CD14-positive monocyte (primary cell): ENCODE measurements around the gene DDAH1. TPM values are rescaled to one million over a fixed set of nuclear protein-coding genes. Genes with fewer than 3 reads are reported as not detected.

Experiments
- DNase-seq, 3 donors: peaks; one replicate each; pipeline ENCODE4 v3.0.0-alpha.2; 2011 to 2022
- H2AFZ ChIP-seq: 2 replicates; pipeline ENCODE4 v1.6.0; 2012; ENCODE audit warnings: mild to moderate bottlenecking, low read depth, low read length, inconsistent platforms; ENCODE audit not compliant: insufficient read depth, poor library complexity, severe bottlenecking
- H3K27ac ChIP-seq, 2 donors: 1 replicate in 1 of 2; 2 replicates in 1 of 2; pipeline ENCODE4 v1.5.1; 2012 to 2013; ENCODE audit warnings: low read length in 2 of 2, control low read depth in 1 of 2, inconsistent platforms in 1 of 2, low read depth in 1 of 2, mild to moderate bottlenecking in 1 of 2
- H3K27me3 ChIP-seq, 2 donors: one replicate each; pipeline versions ENCODE4 v1.6.0 to v1.6.1; 2011 to 2013; ENCODE audit warnings: low read length in 2 of 2; ENCODE audit not compliant: control insufficient read depth in 2 of 2, insufficient read depth in 2 of 2
- H3K36me3 ChIP-seq, 2 donors: replicated peaks in 1 of 2; 1 replicate in 1 of 2; 2 replicates in 1 of 2; pipeline versions ENCODE4 v1.5.1 to v1.6.1; 2012 to 2013; ENCODE audit warnings: low read length in 2 of 2, control low read depth in 1 of 2, inconsistent platforms in 1 of 2, mild to moderate bottlenecking in 1 of 2; ENCODE audit not compliant: insufficient read depth in 2 of 2, control insufficient read depth in 1 of 2
- H3K4me1 ChIP-seq, 2 donors: 1 replicate in 1 of 2; 2 replicates in 1 of 2; pipeline versions ENCODE4 v1.5.1 to v1.6.1; 2012 to 2013; ENCODE audit warnings: low read length in 2 of 2, control low read depth in 1 of 2, inconsistent platforms in 1 of 2, mild to moderate bottlenecking in 1 of 2, moderate library complexity in 1 of 2; ENCODE audit not compliant: insufficient read depth in 2 of 2, control insufficient read depth in 1 of 2
- H3K4me2 ChIP-seq: replicated peaks from 2 replicates; pipeline ENCODE3; 2012; ENCODE audit warnings: low read length, moderate library complexity, mild to moderate bottlenecking; ENCODE audit not compliant: poor library complexity, severe bottlenecking; ENCODE audit errors: extremely low read depth
- H3K4me3 ChIP-seq, 3 experiments: fragments of 200-600 bp in 1 of 3; sonication (generic) in 1 of 3; replicated peaks in 1 of 3; 1 replicate in 2 of 3; 2 replicates in 1 of 3; pipeline ENCODE4 v1.5.1; 2011 to 2013; ENCODE audit warnings: low read length in 3 of 3, mild to moderate bottlenecking in 3 of 3, control low read depth in 2 of 3, low read depth in 2 of 3, inconsistent platforms in 1 of 3, moderate library complexity in 1 of 3
- H3K79me2 ChIP-seq: 2 replicates; pipeline ENCODE4 v1.6.0; 2012; ENCODE audit warnings: mild to moderate bottlenecking, control low read depth, inconsistent platforms, low read length, moderate library complexity; ENCODE audit not compliant: insufficient read depth
- H3K9ac ChIP-seq: 2 replicates; pipeline ENCODE4 v1.6.0; 2017; ENCODE audit warnings: low read length, mild to moderate bottlenecking; ENCODE audit not compliant: insufficient read depth, poor library complexity, severe bottlenecking
- H3K9me3 ChIP-seq, 2 donors: replicated peaks in 1 of 2; 1 replicate in 1 of 2; 2 replicates in 1 of 2; pipeline versions ENCODE4 v1.5.1 to v1.6.1; 2012 to 2013; ENCODE audit warnings: low read length in 2 of 2, control low read depth in 1 of 2; ENCODE audit not compliant: control insufficient read depth in 1 of 2, insufficient read depth in 1 of 2
- H4K20me1 ChIP-seq: 2 replicates; pipeline ENCODE4 v1.6.0; 2012; ENCODE audit warnings: mild to moderate bottlenecking, low read length, control low read depth, moderate library complexity; ENCODE audit not compliant: insufficient read depth
- H3K27ac Mint-ChIP-seq, 7 donors: one replicate each; pipeline ENCODE4 v1.8.0; 2020; ENCODE audit warnings: mild to moderate bottlenecking in 7 of 7, mixed read lengths in 7 of 7, moderate library complexity in 6 of 7, inconsistent platforms in 2 of 7
- H3K27me3 Mint-ChIP-seq, 3 donors: one replicate each; pipeline ENCODE4 v1.8.0; 2021 to 2022; ENCODE audit warnings: low read depth in 3 of 3, mild to moderate bottlenecking in 3 of 3, mixed read lengths in 3 of 3, moderate library complexity in 3 of 3, inconsistent platforms in 1 of 3
- H3K36me3 Mint-ChIP-seq, 2 donors: one replicate each; pipeline ENCODE4 v1.8.0; 2020; ENCODE audit warnings: mixed read lengths in 2 of 2, inconsistent platforms in 1 of 2, mild to moderate bottlenecking in 1 of 2
- H3K4me1 Mint-ChIP-seq: one replicate; pipeline ENCODE4 v1.8.0; 2020; ENCODE audit warnings: mild to moderate bottlenecking, mixed read lengths
- H3K4me3 Mint-ChIP-seq, 2 donors: one replicate each; pipeline ENCODE4 v1.8.0; 2020; ENCODE audit warnings: mild to moderate bottlenecking in 2 of 2, mixed read lengths in 2 of 2, moderate library complexity in 1 of 2
- H3K9me3 Mint-ChIP-seq, 7 donors: one replicate each; pipeline ENCODE4 v1.8.0; 2020 to 2022; ENCODE audit warnings: mixed read lengths in 7 of 7, mild to moderate bottlenecking in 6 of 7, moderate library complexity in 6 of 7, inconsistent platforms in 2 of 7
- CTCF ChIP-seq: fragments of 200-600 bp; IDR thresholded peaks from one replicate; pipeline ENCODE4 v1.8.0; 2022; ENCODE audit warnings: antibody characterized with exemption, mild to moderate bottlenecking
- WGBS: methylation state at CpG from one replicate; pipeline ENCODE4 v1.1.5; 2013; ENCODE audit warnings: missing lambda C conversion rate; ENCODE audit not compliant: insufficient coverage; 5-methylcytosine and 5-hydroxymethylcytosine counted together
- intact Hi-C, 2 donors: fragments of 100-400 bp; cut with micrococcal nuclease; formaldehyde crosslinking; loops; one replicate each; pipeline versions ENCODE4 v1.15.0 to v1.15.1; 2023
- polyA plus RNA-seq, 3 donors: library from polyadenylated mRNA; depleted of rRNA in 1 of 3; unstranded in 2 of 3; stranded (reverse) in 1 of 3; fragments of 300-500 nt in 2 of 3; fragments of >200 nt in 1 of 3; fragmentation: Illumina TruSeq in 2 of 3; gene quantifications; 1 replicate in 2 of 3; 2 replicates in 1 of 3; pipeline ENCODE4 v1.2.3, GENCODE V29; 2012 to 2021

The DDAH1 gene
- polyA plus RNA-seq, 3 donors = not detected

DNA sequence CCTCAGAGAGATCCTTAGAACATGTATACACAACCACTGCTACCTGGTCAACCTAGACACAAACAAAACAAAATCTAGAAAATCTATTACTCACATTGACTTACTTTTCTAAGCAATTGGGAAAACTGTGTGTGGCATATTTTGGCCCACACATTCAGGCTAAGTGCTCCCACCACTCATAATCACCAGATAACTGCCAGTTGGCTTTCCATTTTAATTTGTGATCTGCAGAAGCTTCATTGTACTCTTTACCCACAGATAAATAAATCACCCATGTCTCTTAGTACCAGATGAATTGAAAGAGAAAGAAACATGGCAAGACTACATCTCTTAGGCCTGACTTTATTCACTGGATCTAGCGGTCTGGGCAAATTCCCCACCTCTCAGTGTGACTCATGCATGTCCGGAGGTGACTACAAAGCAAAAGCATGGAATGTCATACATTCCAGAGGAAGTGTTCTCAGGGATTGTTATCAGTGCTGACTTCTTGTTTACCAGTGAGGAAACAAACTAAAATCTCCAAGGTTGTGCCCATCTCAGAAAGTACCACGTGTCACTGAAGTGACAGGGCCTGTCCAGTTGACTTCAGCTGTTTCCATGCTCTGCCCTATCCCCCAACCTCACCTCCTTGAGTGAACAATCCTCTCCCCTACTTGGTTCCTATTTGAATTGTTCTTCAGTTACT is 136.1 kb downstream of the DDAH1 start:
- 86% methylated on average over 2 of the region's 3 CpGs for WGBS
- Histone ChIP-seq H2AFZ (no peak overlapping the region), H3K27me3 (peaks cover 27 to 45% of the 10 kb centered on the region in 2 donors), H3K4me3 (no peak overlapping the region), H3K36me3 (no peaks in the 10 kb centered on the region), H3K9ac (no peak overlapping the region), H3K4me1 (no peaks in the 10 kb centered on the region), H3K27ac (no peak overlapping the region), H4K20me1 (no peaks in the 10 kb centered on the region), H3K9me3 (peaks cover 8 to 9% of the 10 kb centered on the region in 2 donors), H3K4me2 (no peak overlapping the region), H3K79me2 (no peaks in the 10 kb centered on the region)
- Mint-ChIP-seq H3K4me3 (no peak overlapping the region), H3K4me1 (no peaks in the 10 kb centered on the region), H3K9me3 (peaks cover 8 to 13% (median 11%) of the 10 kb centered on the region in 7 donors), H3K27me3 (peaks cover 28 to 51% (median 32%) of the 10 kb centered on the region in 3 donors), H3K36me3 (peaks cover 0 to 8% of the 10 kb centered on the region in 2 donors), H3K27ac (no peak overlapping the region)
- no peak for TF ChIP-seq CTCF
- DNase-seq = no peak
- intact Hi-C loops = no loop called here

DNA sequence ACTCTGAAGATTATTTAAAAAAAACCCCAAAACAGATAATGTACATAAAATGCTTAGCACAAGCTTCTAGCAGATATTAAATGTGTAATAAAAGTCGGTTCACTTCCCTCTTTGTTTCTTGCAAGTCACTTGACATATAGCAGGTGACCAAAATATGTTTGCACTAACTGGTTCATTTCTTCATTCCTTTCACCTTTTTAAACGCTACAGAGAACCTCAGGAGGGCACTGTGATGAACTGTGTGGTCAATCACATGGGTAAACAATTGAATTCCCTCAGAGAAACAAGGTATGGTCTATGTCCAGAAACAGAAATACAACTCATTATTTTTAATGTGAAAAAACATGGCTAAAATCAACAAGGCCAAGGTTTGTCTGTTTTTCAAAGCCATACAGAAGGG is 137.2 kb downstream of the DDAH1 start:
- Histone ChIP-seq H2AFZ (no peak overlapping the region), H4K20me1 (no peaks in the 10 kb centered on the region), H3K27me3 (peaks cover 23 to 36% of the 10 kb centered on the region in 2 donors), H3K79me2 (no peaks in the 10 kb centered on the region), H3K9me3 (peaks cover 4% of the 10 kb centered on the region in 2 donors), H3K36me3 (no peaks in the 10 kb centered on the region), H3K27ac (no peak overlapping the region), H3K9ac (no peak overlapping the region), H3K4me2 (no peak overlapping the region), H3K4me3 (no peak overlapping the region), H3K4me1 (no peaks in the 10 kb centered on the region)
- Mint-ChIP-seq H3K27me3 (peaks cover 24 to 44% (median 27%) of the 10 kb centered on the region in 3 donors), H3K36me3 (no peaks in the 10 kb centered on the region), H3K4me1 (no peaks in the 10 kb centered on the region), H3K9me3 (peaks cover 0 to 2% (median under 1%) of the 10 kb centered on the region in 7 donors), H3K4me3 (no peak overlapping the region), H3K27ac (no peak overlapping the region)
- no CpG with 5 or more reads among the region's 2 CpGs for WGBS
- no peak for DNase-seq
- TF ChIP-seq CTCF = no peak
- intact Hi-C loops = no loop called here
